Measurements from ENCODE around the gene MBD5. TPM values are rescaled to one million over a fixed set of nuclear protein-coding genes. Genes with fewer than 3 reads are reported as not detected.

The MBD5 gene
- total RNA-seq, 1 experiment from 2014 or later = 33.7 TPM

DNA sequence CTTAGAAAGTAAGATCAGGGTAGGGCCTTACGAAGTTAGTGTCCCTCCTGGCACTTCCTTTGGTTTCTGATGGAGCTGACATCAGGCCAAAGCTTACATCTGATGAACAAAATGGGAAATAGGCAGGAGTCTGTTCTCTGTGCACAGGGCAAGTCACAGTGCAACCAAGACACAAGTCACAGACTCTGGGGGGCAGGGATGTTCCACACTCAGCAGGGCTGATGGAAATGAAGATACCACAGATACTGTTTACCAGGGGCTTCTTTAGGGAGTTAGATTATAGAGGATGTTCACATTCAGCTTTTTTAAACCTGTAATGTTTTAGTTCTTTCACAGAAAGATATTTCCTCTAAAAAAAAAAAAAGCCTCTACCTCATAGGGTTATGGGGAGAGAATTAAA, 517.5 kb downstream of the MBD5 start (continued):
- TF ChIP-seq PREB (CRISPR knock-in tag; IDR thresholded peaks at IDR 0.05; ENCODE audit: borderline replicate concordance) (no peak), CBFB (CRISPR knock-in tag; IDR thresholded peaks at IDR 0.05; ENCODE audit: low read depth) (no peak), ATF1 (CRISPR knock-in tag; IDR thresholded peaks at IDR 0.05) (no peak), HMGA2 (CRISPR knock-in tag; IDR thresholded peaks at IDR 0.05) (no peak), NR3C1 (CRISPR knock-in tag; conservative IDR thresholded peaks at IDR 0.05; ENCODE audit: low read depth) (no peak), EMX1 (CRISPR knock-in tag; IDR thresholded peaks at IDR 0.05) (no peak), MXD4 (CRISPR knock-in tag; IDR thresholded peaks at IDR 0.05; ENCODE audit: borderline replicate concordance) (no peak), AR (CRISPR knock-in tag; IDR thresholded peaks at IDR 0.05) (no peak)
- TF ChIP-seq, protein P1, sequence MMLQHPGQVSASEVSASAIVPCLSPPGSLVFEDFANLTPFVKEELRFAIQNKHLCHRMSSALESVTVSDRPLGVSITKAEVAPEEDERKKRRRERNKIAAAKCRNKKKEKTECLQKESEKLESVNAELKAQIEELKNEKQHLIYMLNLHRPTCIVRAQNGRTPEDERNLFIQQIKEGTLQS (CRISPR knock-in tag; conservative IDR thresholded peaks at IDR 0.05) = no peak
- TF ChIP-seq, protein P2, sequence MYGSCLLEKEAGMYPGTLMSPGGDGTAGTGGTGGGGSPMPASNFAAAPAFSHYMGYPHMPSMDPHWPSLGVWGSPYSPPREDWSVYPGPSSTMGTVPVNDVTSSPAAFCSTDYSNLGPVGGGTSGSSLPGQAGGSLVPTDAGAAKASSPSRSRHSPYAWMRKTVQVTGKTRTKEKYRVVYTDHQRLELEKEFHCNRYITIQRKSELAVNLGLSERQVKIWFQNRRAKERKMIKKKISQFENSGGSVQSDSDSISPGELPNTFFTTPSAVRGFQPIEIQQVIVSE (CRISPR knock-in tag; IDR thresholded peaks at IDR 0.05; ENCODE audit: borderline replicate concordance) = no peak
- TF ChIP-seq, protein P3, sequence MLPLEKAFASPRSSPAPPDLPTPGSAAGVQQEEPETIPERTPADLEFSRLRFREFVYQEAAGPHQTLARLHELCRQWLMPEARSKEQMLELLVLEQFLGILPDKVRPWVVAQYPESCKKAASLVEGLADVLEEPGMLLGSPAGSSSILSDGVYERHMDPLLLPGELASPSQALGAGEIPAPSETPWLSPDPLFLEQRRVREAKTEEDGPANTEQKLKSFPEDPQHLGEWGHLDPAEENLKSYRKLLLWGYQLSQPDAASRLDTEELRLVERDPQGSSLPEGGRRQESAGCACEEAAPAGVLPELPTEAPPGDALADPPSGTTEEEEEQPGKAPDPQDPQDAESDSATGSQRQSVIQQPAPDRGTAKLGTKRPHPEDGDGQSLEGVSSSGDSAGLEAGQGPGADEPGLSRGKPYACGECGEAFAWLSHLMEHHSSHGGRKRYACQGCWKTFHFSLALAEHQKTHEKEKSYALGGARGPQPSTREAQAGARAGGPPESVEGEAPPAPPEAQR (CRISPR knock-in tag; IDR thresholded peaks at IDR 0.05) = no peak

DNA sequence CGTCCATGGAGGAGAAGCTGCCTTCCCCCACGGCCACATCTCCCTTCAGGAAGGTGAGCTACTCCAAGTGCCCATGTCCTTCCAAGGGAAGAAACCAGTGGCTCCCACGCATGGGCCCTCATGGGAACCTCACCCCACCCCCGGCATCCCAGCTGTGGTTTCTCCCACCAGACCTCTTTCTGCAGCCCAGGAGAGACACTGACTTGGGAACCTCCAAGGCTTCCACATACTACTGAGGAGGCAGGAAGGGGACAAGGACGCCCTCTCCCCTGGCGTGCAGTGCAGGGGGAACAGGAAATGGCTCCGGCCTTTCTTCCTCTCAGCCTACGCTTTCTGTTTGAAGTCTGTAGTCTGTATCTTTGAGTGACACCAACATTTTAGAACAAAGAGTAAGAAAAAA, 519.1 kb downstream of the MBD5 start:
- no peak for DNase-seq (ENCODE audit: low spot score)
- no peak overlapping the region for H3K4me3 Mint-ChIP-seq
- no peak for TF ChIP-seq ATF1 (CRISPR knock-in tag; IDR thresholded peaks at IDR 0.05)
- no peak for TF ChIP-seq ZNF425 (CRISPR knock-in tag; conservative IDR thresholded peaks at IDR 0.05)
- TF ChIP-seq NR2C2 (CRISPR knock-in tag; IDR thresholded peaks at IDR 0.05) = no peak
- TF ChIP-seq, protein P4, sequence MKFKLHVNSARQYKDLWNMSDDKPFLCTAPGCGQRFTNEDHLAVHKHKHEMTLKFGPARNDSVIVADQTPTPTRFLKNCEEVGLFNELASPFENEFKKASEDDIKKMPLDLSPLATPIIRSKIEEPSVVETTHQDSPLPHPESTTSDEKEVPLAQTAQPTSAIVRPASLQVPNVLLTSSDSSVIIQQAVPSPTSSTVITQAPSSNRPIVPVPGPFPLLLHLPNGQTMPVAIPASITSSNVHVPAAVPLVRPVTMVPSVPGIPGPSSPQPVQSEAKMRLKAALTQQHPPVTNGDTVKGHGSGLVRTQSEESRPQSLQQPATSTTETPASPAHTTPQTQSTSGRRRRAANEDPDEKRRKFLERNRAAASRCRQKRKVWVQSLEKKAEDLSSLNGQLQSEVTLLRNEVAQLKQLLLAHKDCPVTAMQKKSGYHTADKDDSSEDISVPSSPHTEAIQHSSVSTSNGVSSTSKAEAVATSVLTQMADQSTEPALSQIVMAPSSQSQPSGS (CRISPR knock-in tag; IDR thresholded peaks at IDR 0.05; ENCODE audit: borderline replicate concordance, low read depth) = no peak
- no peak overlapping the region for H3K27ac Mint-ChIP-seq
- ChIA-PET POLR2A (interaction anchor here (0.6 kb wide), 1 partner anchor 373 kb away, joined by 3 read pairs; no protein-coding TSS in a partner anchor), CTCF (interaction anchor here (1.6 kb wide), 1 partner anchor 8 kb away, joined by 3 read pairs; no protein-coding TSS in a partner anchor)
- no peaks in the 10 kb centered on the region for H3K36me3 Mint-ChIP-seq
- peaks cover 6% of the 10 kb centered on the region for H3K27me3 Mint-ChIP-seq (ENCODE audit: low read depth)
- ATAC-seq = no peak
- peaks cover 5% of the 10 kb centered on the region for H3K4me1 Mint-ChIP-seq
- H3K9me3 Mint-ChIP-seq = no peaks in the 10 kb centered on the region
